Suppressor macrophage treated with lipopolysaccharide for 4 hours (primary cell): Measurements from ENCODE around the gene PIH1D2.
"Not testable (repeated sequence)": the region's sequence is repeated elsewhere in the genome, so short reads cannot be mapped to it uniquely, and the experiment has no call there.

Source experiments
- DNase-seq: peaks from one replicate; pipeline ENCODE4 v3.0.0-alpha.2; 2020

Gene PIH1D2

GRCh38 chr11:112050721-112051120 lies 23.1 kb downstream of the PIH1D2 start:
- DNase-seq = peak; percentile 77

- DNase-seq = no peak
Observed at GRCh38 chr11:112049777-112050176, 24.0 kb downstream of the PIH1D2 start.

- not testable (repeated sequence) for DNase-seq
Observed at GRCh38 chr11:112048256-112048655, 25.6 kb downstream of the PIH1D2 start.

GRCh38 chr11:112046647-112047046 lies 27.2 kb downstream of the PIH1D2 start:
- not testable (repeated sequence) for DNase-seq

GRCh38 chr11:112044961-112045360 lies 28.9 kb downstream of the PIH1D2 start:
- no peak for DNase-seq

GRCh38 chr11:112042961-112043304 lies 30.9 kb downstream of the PIH1D2 start:
- no peak for DNase-seq

- no peak for DNase-seq
Observed at GRCh38 chr11:112042161-112042960, 31.5 kb downstream of the PIH1D2 start.

- DNase-seq = no peak
Observed at GRCh38 chr11:112037527-112037926, 36.3 kb downstream of the PIH1D2 start.

GRCh38 chr11:112033902-112034301 lies 39.9 kb downstream of the PIH1D2 start:
- DNase-seq = no peak

GRCh38 chr11:112029460-112029859 lies 44.4 kb downstream of the PIH1D2 start:
- no peak for DNase-seq

GRCh38 chr11:112026784-112027410 lies 46.9 kb downstream of the PIH1D2 start:
- DNase-seq = not testable (repeated sequence)

GRCh38 chr11:112025707-112026106 lies 48.1 kb downstream of the PIH1D2 start:
- DNase-seq = peak; percentile 16

GRCh38 chr11:112024773-112025678 lies 48.8 kb downstream of the PIH1D2 start, which contains the start of gene DLAT:
Gene DLAT (plus strand): TSS chr11:112025408. CDS start chr11:112025473, 65 bp downstream.
- peak; percentile 79 for DNase-seq

- DNase-seq = peak; percentile 62
Observed at GRCh38 chr11:112024178-112024772, 49.5 kb downstream of the PIH1D2 start.

- no peak for DNase-seq
Observed at GRCh38 chr11:112023104-112023503, 50.7 kb downstream of the PIH1D2 start.

GRCh38 chr11:112019066-112019465 lies 54.8 kb downstream of the PIH1D2 start:
- DNase-seq = no peak
